Stimulated activated naive CD4-positive, alpha-beta T cell (primary cell): ENCODE measurements around the gene YIF1B.
"Not testable (repeated sequence)": the region's sequence is repeated elsewhere in the genome, so short reads cannot be mapped to it uniquely, and the experiment has no call there.

ENCODE experiments used
- DNase-seq, 6 experiments: peaks; one replicate each; lab custom pipeline; 2025; lab: John Stamatoyannopoulos, UW

The YIF1B gene

DNA sequence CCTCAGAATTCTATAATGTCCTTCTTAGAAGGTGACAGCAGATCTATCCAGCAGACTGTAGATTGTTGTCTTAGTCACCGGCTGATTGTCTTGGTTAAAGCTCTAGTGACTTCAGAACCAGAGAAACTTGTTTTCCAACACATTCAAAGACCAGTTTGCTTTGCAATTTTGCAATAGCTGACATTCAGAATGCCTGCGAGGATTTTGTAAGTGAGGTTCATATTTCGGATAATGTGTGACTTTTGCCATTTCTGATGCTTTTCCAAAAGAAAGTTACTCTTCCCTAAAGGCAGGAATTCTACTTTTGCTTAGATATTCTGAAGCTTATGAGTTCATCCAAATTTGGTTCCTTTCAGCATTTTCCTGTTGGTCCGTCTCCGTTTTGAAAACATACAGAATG lies 38.2 kb downstream of the YIF1B start:
- no peak for DNase-seq

DNA sequence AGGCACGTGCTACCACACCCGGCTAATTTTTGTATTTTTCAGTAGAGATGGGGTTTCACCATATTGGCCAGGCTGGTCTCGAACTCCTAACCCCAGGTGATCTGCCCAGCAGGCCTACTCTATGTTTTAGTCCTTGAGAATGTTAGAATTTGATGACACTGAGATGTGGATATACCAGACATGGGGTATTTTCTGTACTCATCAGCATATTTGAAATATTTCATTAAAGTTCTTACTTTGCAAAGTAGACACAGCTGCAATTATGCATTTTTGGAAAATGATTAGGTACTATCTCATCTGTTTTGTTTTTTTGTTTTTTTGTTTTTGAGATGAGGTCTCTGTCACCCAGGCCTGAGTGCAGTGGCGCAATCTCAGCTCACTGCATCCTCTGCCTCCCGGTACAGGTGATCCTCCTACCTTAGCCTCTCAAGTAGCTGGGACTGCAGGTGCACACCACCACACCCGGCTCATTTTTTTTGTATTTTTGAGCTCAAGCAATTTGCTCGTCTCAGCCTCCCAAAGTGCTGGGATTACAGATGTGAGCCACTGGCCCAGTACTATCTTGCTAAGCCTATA lies 38.7 kb downstream of the YIF1B start:
- no peak for DNase-seq

DNA sequence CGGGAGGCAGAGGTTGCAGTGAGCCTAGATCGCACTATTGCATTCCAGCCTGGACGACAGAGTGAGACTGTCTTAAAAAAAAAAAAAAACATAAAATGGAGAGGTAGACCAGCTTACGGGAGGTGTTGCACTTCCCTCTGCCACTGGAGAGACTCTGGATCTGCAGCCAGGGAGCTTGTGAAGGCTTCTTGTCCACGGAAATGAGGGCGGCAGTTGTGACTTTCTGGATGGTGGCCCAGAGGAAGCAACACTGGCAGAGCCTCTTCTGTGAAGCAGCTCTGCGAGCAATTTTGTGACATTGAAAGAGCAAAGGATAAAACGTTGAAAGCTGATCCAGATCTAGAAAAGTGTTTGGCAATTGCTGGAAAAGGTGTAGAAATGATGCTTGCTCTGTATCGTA lies 41.0 kb downstream of the YIF1B start:
- DNase-seq, result no peak

DNA sequence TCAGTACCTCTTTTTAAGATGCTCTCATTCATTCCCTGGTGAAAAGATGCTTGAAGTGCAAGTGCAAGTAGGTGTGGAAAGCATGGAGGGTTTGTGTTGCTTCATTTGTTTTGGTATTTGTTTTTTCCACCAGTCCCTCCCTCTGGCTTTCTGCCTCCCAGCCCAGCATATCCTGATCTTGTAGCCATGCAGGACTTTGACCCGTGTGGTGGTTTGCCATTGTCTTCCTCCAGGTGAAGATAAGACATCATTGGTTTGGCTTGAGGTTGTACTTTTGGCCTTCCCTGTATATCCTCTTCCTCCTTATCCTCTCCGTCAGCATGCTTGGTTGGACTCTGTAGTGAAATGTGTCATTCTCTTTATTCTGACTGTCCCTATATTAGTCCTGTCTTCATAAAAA lies 42.2 kb downstream of the YIF1B start:
- no peak for DNase-seq

DNA sequence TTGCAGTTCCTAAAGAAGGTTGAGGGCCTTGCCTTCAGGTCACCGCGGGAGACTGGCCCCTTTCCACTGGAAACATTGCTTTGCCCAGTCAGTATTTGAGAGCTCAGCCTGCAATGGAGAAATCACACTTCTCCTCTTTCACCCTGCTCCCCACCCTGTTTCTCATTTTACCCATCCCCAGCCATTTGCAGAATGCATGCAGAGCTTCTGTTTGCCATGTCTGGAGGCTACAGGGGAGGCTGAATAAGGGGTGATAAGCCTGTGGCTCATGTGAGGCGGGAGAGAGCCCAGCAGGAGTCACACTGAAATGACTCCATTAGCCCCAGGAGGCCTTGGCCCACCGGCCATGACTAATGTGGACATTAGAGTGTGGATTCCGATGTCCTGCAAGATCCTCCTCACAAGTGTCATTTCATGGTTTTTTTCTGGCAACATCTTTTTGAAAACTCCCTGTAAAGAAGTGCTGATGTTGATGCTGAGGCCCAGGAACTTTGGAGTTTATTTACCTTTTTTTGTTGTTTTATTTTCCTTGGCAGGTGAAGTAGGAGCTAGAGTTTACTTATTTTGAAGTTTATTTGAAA lies 45.1 kb downstream of the YIF1B start:
- DNase-seq, result no peak

DNA sequence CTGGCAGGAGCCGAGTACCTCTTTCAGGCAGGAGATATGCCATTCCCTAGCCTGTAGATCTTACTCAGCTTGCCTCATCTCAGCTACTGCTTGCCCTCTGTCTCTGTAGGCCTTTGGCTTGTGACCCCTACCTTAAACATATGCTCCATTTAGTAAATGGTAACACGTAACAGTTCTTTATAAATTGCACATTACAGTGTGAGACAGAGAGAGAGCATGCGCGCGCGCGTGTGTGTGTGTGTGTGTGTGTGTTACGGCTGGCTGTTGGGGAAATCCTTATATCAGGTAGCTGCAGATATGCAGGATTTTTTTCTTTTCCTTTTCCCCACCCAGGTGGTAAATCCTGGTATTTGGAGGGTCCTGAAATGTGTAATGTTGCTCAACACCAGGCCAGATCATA lies 47.2 kb downstream of the YIF1B start:
- DNase-seq, result no peak

DNA sequence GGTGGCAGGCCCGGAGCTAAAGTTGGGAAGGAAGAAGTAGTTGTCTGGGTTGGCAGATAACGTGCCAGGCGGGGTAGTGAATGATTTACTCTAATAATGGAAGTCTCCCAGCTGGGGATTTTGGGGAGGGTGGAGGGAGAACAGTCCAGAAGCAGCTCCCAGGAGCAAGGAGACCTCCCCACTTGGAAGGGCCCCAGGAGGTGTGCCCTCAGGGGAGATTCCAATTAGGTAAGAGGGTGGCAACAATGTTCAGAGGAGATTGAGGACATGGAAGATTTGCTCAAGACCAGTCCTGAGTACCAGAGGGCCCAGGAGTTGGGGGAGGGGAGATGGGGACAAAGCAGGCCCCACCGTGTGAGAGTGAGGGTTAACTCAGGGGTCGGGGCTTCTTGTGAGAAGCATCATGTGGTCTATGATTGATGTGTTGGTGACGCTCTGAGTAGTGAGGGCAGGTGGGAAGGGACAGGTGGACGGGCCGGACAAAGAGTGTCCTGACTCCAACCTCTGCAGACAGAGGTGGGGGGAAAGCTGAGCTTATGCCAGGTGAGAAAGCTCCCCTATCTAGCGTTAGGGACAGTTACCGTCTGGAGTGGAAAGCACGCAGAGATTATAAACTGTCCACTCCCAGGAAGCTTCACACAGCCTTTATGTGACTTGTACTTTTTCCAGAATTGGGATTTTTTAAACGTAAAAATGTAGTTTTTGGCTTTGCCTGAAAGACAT lies 47.8 kb downstream of the YIF1B start:
- no peak for DNase-seq

DNA sequence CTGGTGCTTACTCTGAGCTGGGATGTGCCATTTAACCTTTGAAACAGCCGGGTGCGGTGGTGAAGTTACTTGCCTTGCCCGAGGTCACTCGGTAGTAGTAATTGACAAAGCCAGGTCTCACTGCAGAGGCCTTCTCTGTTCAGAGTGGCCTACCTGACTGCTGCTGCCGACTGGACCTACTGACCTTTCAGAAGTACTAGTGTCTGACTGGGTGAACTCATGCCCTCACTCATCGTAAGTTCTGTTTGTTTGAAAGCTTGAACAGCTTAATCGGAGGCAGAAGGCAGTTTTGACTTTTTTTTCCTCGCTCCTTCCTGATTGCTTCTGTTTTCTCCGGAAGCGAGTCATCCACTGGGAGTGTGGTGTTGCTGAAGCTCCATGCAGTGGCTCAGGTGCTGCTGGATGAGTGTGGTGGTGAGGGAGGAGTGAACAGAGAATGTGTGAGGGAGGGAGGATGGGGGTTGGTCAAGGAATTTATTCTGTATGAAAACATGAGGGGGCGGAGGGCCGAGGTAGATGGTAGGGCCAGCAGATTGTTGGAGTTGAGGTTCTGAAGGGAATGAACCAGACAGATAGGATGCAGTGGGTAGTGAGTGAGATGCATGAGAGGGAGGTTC lies 48.7 kb downstream of the YIF1B start:
- no peak for DNase-seq

DNA sequence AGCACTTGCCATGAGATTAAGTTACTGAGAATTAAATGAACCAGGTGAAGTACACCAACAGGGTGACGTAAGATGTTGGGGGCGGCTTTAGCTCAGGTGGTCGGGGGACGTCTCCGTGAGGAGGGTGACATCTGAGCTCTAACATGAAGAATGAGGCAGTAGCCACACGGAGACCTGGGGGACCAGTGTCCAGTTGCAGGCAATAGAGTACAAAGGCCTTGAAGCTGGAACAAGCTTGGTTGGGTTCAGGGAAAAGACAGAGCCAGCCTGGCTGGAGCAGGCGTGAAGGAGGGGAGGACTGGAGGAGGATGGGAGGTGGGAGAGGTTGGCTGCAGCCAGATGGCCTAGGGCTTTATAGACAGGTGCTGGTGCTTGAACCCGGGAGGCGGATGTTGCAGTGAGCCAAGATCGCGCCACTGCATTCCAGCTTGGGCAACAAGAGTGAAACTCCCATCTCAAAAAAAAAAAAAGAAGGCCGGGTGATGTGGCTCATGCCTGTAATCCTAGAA lies 49.8 kb downstream of the YIF1B start:
- no peak for DNase-seq

DNA sequence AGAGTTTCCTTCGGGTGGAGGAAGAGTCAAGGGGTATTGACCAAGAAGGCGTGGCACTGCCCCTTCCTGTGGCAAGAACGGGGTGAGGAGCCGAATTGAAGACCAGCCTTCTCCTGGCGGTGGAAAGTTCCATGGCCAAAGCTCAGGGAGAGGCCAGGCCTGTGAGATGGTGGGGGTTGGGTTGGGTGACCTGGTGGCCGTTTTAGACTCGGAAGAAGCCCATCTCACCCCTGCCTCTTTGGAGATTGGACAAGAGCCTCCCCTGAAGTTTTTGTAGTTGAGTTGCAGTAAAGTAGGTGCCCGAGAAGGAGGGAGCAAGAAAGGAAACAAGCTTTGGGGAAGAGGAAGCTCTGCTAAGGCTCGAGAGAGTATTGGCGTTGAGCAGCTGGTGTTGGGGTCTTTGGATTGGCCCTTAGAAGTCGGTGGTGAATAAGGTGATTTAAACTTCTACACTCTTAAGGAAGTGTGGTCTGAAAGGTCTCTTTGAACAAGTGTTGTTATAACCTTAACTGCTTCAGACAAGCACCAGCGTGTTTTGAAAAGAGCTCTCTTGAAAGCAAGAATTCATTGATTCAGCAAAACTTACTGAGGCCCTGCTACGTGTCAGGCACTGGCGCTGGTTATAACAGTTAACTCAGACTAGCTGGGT lies 50.4 kb downstream of the YIF1B start:
- DNase-seq, result peak in 3 of 6 experiments; percentile 6 to 23 (median 22)

DNA sequence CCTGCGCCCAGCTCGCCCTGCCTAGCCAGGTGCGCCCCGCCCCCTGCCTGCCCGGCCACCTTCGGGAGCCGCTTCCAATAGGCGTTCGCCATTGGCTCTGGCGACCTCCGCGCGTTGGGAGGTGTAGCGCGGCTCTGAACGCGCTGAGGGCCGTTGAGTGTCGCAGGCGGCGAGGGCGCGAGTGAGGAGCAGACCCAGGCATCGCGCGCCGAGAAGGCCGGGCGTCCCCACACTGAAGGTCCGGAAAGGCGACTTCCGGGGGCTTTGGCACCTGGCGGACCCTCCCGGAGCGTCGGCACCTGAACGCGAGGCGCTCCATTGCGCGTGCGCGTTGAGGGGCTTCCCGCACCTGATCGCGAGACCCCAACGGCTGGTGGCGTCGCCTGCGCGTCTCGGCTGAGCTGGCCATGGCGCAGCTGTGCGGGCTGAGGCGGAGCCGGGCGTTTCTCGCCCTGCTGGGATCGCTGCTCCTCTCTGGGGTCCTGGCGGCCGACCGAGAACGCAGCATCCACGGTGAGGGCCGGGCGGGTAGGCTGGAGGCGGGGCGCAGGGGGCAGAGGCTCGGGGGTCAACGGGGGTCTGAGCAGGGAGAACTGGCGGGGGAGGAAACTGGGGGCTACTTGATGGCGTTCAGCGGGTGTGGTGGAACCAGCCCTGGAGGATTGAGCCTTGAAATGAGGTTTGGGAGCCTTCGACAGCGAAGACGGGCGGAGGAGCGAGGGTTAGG lies 51.1 kb downstream of the YIF1B start, which contains the start of gene SPINT2:
TSS of gene SPINT2 (plus strand) at position 88 of the 727 bp plus-strand sequence. CDS start at position 408, 320 bp downstream.
- DNase-seq, result peak in 3 of 6 experiments; percentile 59 to 79 (median 78)

DNA sequence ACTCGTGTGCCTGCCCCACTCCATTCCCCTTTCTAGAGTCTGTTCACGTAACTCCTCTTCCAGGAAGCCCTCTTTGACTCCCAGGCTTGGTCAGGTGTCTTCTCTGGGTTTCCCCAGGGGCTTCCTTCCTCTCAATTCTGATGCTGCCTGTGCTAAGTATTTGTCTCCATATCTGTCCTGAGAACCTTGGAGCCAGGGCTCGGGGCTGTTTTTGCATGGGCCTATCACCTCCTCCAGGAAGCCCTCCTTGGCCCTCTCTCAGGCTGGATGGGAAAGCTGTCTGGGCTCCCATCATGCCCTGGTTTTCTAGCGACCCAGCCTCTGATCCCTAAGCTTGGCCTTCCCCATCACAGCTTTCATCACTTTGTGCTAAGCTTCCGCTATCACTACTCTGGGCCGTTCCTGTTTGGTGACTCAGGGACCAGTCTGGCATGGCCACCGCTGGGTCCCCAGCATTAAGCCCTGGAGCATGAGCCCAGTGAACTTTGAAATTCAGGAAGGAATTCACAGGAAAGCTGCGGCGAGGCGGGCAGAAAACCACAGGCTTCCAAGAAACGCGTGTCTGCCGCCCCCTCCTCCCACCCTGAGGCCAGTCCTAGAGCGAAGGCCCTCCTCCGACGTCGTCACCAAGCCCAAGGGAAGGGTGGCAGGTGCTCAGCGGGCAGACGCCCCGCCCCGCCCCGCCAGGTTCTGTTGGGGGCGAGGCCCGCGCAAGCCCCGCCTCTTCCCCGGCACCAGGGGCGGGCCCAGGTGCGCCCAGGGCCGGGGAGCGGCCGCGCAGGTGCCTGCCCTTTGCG lies 51.9 kb downstream of the YIF1B start:
- DNase-seq, result peak in 5 of 6 experiments; percentile 63 to 87 (median 79)

DNA sequence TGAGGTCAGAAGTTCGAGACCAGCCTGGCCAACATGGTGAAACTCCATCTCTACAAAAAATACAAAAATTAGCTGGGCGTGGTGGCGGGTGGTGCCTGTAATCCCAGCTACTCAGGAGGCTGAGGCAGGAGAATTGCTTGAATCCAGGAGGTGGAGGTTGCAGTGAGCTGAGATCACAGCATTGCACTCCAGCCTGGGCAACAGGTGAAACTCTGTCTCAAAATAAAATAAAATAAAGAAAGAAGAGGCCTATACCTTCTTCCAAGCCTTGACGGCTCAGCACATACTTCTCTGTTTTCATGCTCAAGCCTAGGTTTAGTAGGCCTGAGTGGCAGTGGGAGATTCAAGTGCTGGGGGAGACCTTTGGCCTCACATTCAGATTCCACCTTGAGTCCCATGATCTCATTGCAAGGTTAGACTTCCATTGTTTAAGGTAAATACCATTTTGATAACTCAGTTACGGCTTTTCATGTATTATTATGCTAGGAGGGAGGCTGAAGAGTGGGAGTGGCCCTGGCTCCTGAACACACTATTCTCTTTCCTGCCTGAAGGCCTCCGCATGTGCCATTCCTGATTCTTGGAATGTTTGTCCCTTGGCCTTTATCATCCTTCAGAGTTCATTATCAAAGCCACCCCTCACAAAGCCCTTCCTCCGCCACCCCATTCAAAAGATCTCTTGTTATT lies 53.0 kb downstream of the YIF1B start:
- no peak for DNase-seq

DNA sequence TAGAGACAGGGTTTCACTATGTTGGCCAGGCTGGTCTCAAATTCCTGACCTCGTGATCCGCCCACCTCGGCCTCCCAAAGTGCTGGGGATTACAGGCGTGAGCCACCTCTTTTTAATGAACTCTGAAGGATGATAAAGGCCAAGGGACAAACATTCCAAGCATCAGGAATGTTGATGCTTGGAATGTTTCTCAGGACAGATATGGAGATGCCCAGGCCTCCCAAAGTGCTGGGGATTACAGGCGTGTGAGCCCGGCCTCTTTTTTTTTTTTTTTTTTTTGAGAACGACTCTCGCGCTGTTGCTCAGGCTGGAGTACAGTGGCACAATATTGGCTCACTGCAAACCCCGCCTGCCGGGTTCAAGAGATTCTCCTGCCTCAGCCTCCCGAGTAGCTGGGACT lies 53.8 kb downstream of the YIF1B start:
- DNase-seq, result not testable (repeated sequence)

DNA sequence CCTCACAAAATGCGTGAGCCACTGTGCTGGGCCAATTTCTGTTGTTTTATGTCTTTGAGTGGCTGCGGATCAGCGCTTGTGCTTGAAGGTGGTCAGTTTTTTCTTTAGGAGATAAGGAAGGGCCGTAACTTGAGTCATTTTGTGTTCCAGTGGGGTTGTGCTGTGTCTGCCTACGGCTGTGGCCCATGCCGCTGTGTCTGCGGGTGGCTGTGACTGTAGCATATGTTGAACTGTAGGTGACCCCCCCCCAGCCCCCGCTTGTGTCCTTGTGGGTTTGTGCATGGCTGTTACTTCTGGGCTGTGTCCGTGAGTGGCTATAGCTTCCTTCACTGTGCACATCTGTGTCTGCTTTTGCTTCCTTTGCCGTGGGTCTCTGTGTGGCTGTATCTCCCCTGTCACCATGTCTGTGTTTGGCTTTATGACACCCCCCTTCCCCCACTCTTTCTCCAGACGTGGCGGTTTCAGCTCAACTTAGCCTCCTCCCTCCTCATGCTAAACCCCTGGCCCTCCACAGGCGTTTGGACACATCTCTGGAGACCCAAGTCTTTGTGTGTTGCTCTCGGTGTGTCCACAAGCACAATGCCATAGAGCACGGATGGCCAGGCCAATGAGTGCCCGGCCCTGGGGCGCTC lies 60.2 kb downstream of the YIF1B start:
- no peak for DNase-seq

DNA sequence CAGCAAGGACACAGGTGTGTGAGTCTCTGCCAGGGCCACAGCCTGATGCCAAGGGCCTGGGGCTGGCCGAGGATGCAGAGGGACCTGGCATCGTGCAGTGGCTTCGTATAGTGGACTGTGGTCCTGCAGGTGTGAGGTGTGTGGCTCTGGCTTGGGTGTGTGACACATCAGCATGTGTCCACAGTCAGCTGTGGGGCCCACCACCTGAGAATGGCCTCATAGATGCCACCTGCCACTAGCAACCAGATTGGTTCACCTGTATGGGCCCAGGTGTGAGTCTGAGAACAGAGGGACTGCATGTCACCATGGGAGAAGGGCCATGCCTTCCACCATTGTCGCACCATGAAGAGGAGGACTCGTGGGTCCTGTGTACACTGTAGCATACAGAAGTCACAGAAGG lies 62.0 kb downstream of the YIF1B start:
- DNase-seq, result no peak
